HEK293 (cell line): Measurements from ENCODE around the gene VIPR2.

ENCODE experiments used
- ATF2 ChIP-seq: fragments of 450-650 bp; formaldehyde crosslinking; IDR thresholded peaks from 2 replicates; pipeline ENCODE4 v1.5.1; 2016; ENCODE audit warnings: missing biosample characterization, missing genetic modification characterization, low read depth
- CTCF ChIP-seq: fragments of 450-650 bp; formaldehyde crosslinking; IDR thresholded peaks from 2 replicates; pipeline ENCODE4 v1.5.1; 2016; ENCODE audit warnings: missing biosample characterization, missing genetic modification characterization
- GLI4 ChIP-seq: fragments of 450-650 bp; formaldehyde crosslinking; IDR thresholded peaks from 2 replicates; pipeline ENCODE4 v1.5.1; 2016; ENCODE audit warnings: missing biosample characterization, missing genetic modification characterization
- ZNF362 ChIP-seq: fragments of 450-650 bp; formaldehyde crosslinking; IDR thresholded peaks from 2 replicates; pipeline ENCODE4 v1.5.1; 2016; ENCODE audit warnings: missing biosample characterization, missing genetic modification characterization
- ZNF639 ChIP-seq: fragments of 450-650 bp; formaldehyde crosslinking; IDR thresholded peaks from 2 replicates; pipeline ENCODE4 v1.5.1; 2016; ENCODE audit warnings: missing biosample characterization, missing genetic modification characterization
- ZNF777 ChIP-seq: fragments of 450-650 bp; formaldehyde crosslinking; IDR thresholded peaks from 2 replicates; pipeline ENCODE4 v1.5.1; 2017; ENCODE audit warnings: missing biosample characterization, missing genetic modification characterization, borderline replicate concordance
- ZNF792 ChIP-seq: fragments of 450-650 bp; formaldehyde crosslinking; IDR thresholded peaks from 2 replicates; pipeline ENCODE4 v1.5.1; 2016; ENCODE audit warnings: missing biosample characterization, missing genetic modification characterization
- TF ChIP-seq, protein P1 (sequence below): fragments of 450-650 bp; formaldehyde crosslinking; IDR thresholded peaks from 2 replicates; pipeline ENCODE4 v1.5.1; 2016; ENCODE audit warnings: missing biosample characterization, missing genetic modification characterization

GRCh38 chr7:159140170-159140910, 4.3 kb downstream of the VIPR2 start:
- TF ChIP-seq CTCF (tag by site-specific recombination): no peak
- no peak for TF ChIP-seq GLI4 (tag by site-specific recombination)
- TF ChIP-seq ATF2 (tag by site-specific recombination): no peak
- TF ChIP-seq, protein P1, sequence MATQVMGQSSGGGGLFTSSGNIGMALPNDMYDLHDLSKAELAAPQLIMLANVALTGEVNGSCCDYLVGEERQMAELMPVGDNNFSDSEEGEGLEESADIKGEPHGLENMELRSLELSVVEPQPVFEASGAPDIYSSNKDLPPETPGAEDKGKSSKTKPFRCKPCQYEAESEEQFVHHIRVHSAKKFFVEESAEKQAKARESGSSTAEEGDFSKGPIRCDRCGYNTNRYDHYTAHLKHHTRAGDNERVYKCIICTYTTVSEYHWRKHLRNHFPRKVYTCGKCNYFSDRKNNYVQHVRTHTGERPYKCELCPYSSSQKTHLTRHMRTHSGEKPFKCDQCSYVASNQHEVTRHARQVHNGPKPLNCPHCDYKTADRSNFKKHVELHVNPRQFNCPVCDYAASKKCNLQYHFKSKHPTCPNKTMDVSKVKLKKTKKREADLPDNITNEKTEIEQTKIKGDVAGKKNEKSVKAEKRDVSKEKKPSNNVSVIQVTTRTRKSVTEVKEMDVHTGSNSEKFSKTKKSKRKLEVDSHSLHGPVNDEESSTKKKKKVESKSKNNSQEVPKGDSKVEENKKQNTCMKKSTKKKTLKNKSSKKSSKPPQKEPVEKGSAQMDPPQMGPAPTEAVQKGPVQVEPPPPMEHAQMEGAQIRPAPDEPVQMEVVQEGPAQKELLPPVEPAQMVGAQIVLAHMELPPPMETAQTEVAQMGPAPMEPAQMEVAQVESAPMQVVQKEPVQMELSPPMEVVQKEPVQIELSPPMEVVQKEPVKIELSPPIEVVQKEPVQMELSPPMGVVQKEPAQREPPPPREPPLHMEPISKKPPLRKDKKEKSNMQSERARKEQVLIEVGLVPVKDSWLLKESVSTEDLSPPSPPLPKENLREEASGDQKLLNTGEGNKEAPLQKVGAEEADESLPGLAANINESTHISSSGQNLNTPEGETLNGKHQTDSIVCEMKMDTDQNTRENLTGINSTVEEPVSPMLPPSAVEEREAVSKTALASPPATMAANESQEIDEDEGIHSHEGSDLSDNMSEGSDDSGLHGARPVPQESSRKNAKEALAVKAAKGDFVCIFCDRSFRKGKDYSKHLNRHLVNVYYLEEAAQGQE: no peak
- TF ChIP-seq ZNF792 (tag by site-specific recombination): no peak
- no peak for TF ChIP-seq ZNF362 (tag by site-specific recombination)
- no peak for TF ChIP-seq ZNF777
- no peak for TF ChIP-seq ZNF639 (tag by site-specific recombination)
